Urinary bladder (tissue), 4 donors: ENCODE data around the gene RAET1E. TPM values are rescaled to one million over a fixed set of nuclear protein-coding genes. Genes with fewer than 3 reads are reported as not detected.
"Not testable (repeated sequence)": the region's sequence is repeated elsewhere in the genome, so short reads cannot be mapped to it uniquely, and the experiment has no call there.

ENCODE experiments used
- DNase-seq: peaks from one replicate; pipeline ENCODE4 v3.0.0-alpha.2; 2015; ENCODE audit errors: extremely low spot score
- H3K27ac ChIP-seq: one replicate; pipeline ENCODE4 v1.5.1; 2013; ENCODE audit warnings: low read depth, mild to moderate bottlenecking, moderate library complexity
- H3K36me3 ChIP-seq: one replicate; pipeline ENCODE4 v1.6.1; 2013; ENCODE audit warnings: mild to moderate bottlenecking, moderate library complexity; ENCODE audit not compliant: insufficient read depth
- H3K4me1 ChIP-seq: one replicate; pipeline ENCODE4 v1.6.1; 2013; ENCODE audit warnings: mild to moderate bottlenecking, moderate library complexity; ENCODE audit not compliant: insufficient read depth
- H3K4me3 ChIP-seq: one replicate; pipeline ENCODE4 v1.5.1; 2013; ENCODE audit warnings: low read depth, low read length
- WGBS: extraction: QIAGEN DNeasy Blood & Tissue Kit; methylation state at CpG from one replicate; pipeline ENCODE4 v1.1.7; 2013; 5-methylcytosine and 5-hydroxymethylcytosine counted together
- polyA plus RNA-seq: library from polyadenylated mRNA; stranded (reverse); fragments of 200-250 nt; gene quantifications from one replicate; pipeline ENCODE4 v1.2.3, GENCODE V29; 2013
- total RNA-seq: library from RNA; depleted of rRNA; stranded (reverse); fragments of >200 nt; gene quantifications from one replicate; pipeline ENCODE4 v1.2.3, GENCODE V29; 2014
- donor health status: healthy with polysubstance abuse.
- donor health status: healthy.

The RAET1E gene
- total and polyA plus RNA-seq, 2 donors: 0.74 to 0.99 TPM

DNA sequence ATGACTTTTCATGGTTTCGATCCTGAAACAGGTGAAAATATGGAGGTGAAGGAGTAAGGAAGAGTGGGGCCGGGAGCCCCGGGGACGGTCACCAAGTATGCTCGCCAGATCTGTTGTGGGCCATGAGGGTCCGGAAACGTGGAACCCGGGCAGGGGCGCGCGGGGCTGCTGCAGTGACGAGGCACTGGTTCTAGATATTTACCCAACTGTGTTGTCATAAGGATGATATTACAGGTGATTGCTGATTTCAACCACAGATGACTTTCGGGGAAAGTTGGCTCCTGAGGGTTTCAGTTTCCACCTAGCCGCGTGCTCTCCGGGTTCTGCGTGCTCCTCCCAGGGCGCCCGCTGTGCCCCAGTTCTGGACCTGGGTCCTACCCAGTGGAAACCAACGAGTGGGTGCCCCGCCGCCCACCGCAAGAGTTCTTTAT is 12.8 kb upstream of the RAET1E start:
- H3K4me1 ChIP-seq: no peaks in the 10 kb centered on the region
- WGBS: 94% methylated on average over 23 of the region's 23 CpGs
- no peak overlapping the region for H3K27ac ChIP-seq
- H3K36me3 ChIP-seq: no peaks in the 10 kb centered on the region
- DNase-seq: no peak
- no peak overlapping the region for H3K4me3 ChIP-seq

DNA sequence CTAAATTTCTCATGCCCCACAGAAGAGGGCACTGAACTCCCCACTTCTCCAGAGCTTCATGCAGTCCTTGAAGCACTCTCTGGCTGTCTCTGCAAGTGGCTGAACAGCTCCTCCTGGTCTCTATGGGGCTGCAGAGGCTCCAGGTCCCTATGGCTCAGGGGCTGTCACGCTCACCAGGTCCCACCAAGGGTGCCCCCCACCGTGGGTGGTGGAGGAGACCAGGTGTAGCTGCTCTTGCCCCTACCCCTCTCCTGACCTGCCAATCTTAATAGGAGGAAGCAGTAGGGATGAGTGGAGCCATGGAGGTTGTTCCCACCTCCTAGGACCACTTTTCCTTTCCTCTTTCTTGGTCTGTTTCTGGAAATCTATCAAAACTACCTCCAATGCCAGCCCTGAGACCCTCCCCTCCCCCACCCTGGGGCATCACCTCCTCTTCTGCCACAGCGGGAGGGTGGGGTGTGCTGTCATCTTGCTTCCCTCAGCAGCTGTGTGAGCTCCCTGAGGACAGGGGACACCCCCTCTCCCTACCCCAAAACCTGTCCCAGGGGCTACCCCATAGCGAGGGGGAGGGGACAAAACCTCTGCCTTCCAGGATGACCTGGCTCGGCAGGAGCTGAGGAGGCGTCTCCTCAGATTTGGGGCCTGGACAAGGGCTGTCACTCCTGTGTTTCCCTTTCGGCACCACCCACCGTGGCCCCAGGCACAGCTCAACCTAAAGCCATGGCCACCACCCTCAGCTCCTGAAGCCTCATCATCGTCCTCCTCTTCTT is 12.0 kb upstream of the RAET1E start:
- WGBS: 89% methylated on average over 9 of the region's 9 CpGs
- Histone ChIP-seq H3K4me3 (no peak overlapping the region), H3K27ac (no peak overlapping the region), H3K4me1 (no peaks in the 10 kb centered on the region), H3K36me3 (no peaks in the 10 kb centered on the region)
- no peak for DNase-seq

DNA sequence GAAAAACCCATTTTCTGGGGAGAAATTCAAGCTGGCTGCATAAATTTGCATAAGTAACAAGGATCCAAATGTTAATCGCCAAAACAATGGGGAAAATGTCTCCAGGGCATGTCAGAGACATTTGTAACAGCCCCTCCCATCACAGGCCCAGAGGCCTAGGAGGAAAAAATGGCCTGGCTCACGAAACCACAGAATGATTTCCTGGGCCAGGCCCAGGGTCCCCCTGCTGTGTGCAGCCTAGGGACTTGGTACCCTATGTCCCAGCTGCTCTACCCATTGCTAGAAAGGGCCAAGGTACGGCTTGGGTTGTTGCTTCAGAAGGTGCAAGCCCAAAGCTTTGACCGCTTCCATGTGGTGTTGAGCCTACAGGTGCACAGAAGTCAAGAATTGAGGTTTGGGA is 10.6 kb upstream of the RAET1E start:
- H3K4me1 ChIP-seq, DNase-seq, H3K36me3 ChIP-seq, H3K27ac ChIP-seq, H3K4me3 ChIP-seq: not testable (repeated sequence)
- 76% methylated on average over 4 of the region's 4 CpGs for WGBS

DNA sequence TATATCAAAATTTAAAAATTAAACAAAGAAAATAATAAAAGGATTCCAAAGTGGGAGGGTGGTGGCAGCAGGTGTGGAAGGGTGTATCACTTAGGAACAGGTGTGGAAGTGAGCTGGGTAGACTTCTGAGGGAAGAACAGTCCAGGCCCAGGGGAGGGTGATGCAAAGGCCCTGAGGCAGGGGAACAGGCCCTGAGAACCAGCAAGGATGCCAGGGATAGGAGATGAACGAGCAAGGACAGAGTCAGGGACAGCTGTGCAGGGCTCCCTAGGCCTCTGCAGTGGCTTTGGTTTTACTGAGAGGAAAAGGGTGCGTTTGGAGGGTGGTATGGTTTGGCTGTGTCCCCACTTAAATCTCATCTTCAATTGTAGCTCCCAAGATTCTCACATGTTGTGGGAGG is 9.4 kb upstream of the RAET1E start:
- Histone ChIP-seq H3K36me3 (no peaks in the 10 kb centered on the region), H3K27ac (no peak overlapping the region), H3K4me1 (no peaks in the 10 kb centered on the region), H3K4me3 (no peak overlapping the region)
- no peak for DNase-seq
- WGBS: 83% methylated on average over 2 of the region's 2 CpGs

DNA sequence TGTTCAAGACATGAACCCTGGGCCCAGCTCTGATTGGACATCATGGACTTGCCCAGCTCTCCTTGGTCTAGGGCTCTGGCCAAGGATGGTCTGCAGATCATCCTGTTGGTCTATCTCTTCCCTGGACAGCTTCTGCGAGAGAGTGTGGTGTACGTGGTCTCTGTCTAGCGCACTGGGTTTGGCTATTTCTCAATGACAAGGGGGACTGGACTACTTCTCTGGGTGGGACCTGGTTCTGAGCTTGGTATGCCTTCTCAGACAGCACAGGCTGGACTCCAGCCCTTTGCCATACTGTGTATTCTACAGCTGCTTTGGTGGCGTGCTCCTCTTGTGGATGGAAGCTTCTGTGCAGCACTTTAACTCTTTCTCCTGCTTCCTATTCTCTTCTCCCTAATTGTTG is 8.5 kb upstream of the RAET1E start:
- no peak overlapping the region for H3K4me3 ChIP-seq
- WGBS: 95% methylated on average over 4 of the region's 4 CpGs
- no peaks in the 10 kb centered on the region for H3K4me1 ChIP-seq
- no peak for DNase-seq
- H3K27ac ChIP-seq: no peak overlapping the region
- no peaks in the 10 kb centered on the region for H3K36me3 ChIP-seq

DNA sequence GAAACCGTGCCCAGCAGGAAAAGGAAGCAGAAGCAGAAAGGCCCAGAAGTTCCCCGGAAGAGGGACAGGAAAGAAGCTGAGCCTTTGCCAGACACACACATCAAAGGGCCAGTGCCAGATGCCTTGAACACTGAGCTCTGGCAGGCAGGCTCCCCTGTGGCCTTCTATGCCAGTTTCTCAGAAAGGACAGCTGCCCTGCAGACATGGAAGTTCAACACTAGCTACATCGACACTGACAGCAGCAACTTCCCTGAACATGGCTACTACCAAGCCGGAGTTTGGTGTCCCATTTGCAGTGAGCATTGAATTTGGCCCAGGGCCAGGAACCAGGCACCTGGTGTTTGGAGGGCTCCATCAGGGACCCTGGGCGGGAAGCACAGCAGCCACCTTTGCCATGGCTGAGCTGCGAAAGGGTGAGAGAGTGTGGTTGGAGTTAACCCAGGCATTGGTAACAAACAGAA is 8.0 kb upstream of the RAET1E start:
- no peak for DNase-seq
- WGBS: 86% methylated on average over 6 of the region's 6 CpGs
- no peak overlapping the region for H3K4me3 ChIP-seq
- no peaks in the 10 kb centered on the region for H3K4me1 ChIP-seq
- no peaks in the 10 kb centered on the region for H3K36me3 ChIP-seq
- H3K27ac ChIP-seq: no peak overlapping the region

DNA sequence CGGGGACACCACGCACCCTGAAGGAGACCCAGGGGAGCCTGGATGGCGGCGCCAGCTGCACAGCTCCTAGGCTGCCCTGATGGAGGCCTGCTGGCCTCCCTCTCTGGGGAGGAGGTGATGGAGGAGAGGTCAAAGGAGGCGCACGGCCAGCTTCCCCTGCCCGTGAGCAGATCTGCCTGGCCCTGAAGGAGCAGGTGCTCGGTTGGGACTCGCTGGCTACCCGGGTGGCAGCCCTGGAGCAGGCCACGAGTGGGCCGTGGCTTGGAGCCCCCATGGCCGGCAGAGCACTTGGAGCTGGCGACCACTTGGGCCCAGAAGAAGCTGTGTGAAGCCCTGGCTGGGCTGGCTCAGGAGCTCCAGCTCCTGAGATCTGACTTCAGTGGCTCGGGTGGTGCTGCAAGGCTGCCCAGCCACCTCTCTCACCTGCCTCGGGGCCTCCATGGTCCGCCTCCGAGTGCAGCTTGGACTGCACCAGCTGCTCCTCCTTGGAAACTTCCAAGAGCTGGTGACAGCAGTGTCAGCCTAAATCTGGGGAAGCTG is 7.5 kb upstream of the RAET1E start:
- no peak for DNase-seq
- WGBS: 93% methylated on average over 18 of the region's 18 CpGs
- Histone ChIP-seq H3K4me3 (no peak overlapping the region), H3K4me1 (no peaks in the 10 kb centered on the region), H3K36me3 (no peaks in the 10 kb centered on the region), H3K27ac (no peak overlapping the region)

DNA sequence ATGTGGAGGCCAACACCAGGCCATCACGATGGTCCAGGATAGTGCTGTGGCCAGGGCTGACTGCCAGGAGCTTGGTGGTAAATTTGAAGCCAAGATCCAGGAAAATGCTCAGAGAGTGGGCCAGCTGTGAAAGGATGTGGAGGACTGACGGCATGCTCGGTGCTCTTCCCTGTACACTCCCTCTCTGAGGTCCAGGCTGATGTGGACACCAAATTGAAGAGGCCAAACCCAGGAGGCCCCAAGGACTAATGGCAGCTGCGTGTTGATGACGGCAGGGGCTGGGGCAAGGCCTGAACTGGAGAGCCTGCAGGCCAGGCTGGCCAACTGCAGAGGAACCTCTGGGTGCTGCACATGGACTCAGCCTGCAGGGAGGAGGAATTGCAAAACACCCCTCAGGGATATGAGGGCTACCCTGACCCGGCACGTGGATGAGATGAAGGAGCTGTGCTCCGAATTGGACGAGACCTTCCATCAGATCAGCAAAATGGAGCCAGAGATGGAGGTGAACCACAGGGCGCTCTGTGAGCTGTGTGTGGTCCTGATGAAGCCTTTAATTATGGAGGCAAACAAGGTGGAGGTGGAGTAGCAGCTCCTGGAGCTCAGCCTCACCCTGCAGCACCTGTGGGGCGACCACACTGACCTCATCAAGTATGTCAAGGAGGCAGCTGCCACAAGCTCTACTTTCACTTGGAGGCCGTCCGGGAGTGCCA is 6.9 kb upstream of the RAET1E start:
- WGBS: 84% methylated on average over 13 of the region's 13 CpGs

DNA sequence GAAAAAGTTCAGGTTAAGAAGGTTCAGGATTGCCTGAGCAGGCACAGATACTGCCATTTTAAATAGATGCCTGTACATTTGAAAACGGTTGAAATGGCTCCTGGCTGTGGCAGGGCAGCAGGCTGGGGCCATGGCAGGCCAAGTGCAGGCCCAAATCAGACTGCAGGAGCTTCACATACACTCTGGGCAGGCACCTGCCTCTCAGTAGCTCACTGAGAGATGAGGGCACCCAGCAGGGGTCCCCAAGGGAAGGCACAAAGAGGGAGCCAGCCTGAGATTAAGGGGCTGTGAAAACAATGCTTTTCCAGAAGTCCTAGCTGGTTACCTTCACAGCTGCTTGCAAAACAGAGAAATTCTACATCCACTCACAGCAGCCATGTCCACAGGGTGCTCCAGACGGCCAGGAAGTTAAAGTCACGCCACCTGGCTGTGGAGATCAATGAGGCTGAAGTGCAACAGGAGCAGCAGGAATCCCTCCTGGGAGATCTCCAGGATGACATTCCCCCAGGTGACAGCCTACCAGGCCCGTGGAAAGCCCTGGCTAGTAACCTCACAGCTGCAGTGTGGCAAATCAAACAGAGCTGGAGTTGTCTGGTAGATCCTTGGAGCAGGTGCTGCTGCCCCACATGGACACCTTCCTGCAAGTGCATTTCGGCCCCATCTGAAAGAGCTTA is 6.2 kb upstream of the RAET1E start:
- WGBS: 70% methylated on average over 5 of the region's 5 CpGs

More for the DNA sequence above, 6.9 kb upstream of the RAET1E start:
- no peak for DNase-seq
- H3K4me3 ChIP-seq: no peak overlapping the region
- H3K27ac ChIP-seq: no peak overlapping the region
- no peaks in the 10 kb centered on the region for H3K4me1 ChIP-seq
- no peaks in the 10 kb centered on the region for H3K36me3 ChIP-seq

DNA sequence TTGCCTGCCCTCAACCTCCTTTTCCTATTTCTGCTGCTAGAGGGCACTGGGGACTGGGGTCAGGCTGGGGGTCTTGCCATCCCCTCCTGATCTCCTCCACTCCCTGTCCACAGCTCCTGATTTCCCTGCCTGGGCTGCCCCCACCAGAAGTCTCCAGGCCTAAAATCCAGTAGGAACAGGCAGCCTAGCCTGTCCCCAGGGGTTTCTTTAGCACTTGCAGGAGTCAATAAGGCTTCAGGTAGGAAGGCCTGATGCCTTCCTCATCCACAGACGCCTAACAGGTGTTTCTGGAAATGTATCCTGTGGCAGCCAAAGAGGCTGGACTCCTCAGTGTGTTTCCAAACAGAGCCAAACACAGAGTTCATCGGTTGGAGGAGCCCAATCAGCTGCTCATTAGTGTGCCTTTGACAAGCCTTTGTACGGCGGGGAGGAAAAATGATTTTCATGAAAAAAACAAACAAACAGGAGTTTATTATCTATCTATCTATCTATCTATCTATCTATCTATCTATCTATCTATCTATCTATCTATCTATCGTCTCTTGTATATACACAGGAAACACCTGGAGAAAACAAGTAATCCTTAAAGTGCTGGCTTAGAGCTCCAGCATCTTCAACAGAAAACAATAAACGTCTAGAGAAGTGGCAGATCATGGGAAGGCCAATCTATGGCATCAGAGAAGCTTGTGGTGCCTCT is 3.7 kb upstream of the RAET1E start:
- no peak for DNase-seq
- Histone ChIP-seq H3K36me3 (no peaks in the 10 kb centered on the region), H3K27ac (no peak overlapping the region), H3K4me3 (no peak overlapping the region), H3K4me1 (peaks cover 2% of the 10 kb centered on the region)
- 91% methylated on average over 6 of the region's 6 CpGs for WGBS

More for the DNA sequence above, 6.2 kb upstream of the RAET1E start:
- DNase-seq: no peak
- Histone ChIP-seq H3K27ac (no peak overlapping the region), H3K36me3 (no peaks in the 10 kb centered on the region), H3K4me3 (no peak overlapping the region), H3K4me1 (no peaks in the 10 kb centered on the region)

DNA sequence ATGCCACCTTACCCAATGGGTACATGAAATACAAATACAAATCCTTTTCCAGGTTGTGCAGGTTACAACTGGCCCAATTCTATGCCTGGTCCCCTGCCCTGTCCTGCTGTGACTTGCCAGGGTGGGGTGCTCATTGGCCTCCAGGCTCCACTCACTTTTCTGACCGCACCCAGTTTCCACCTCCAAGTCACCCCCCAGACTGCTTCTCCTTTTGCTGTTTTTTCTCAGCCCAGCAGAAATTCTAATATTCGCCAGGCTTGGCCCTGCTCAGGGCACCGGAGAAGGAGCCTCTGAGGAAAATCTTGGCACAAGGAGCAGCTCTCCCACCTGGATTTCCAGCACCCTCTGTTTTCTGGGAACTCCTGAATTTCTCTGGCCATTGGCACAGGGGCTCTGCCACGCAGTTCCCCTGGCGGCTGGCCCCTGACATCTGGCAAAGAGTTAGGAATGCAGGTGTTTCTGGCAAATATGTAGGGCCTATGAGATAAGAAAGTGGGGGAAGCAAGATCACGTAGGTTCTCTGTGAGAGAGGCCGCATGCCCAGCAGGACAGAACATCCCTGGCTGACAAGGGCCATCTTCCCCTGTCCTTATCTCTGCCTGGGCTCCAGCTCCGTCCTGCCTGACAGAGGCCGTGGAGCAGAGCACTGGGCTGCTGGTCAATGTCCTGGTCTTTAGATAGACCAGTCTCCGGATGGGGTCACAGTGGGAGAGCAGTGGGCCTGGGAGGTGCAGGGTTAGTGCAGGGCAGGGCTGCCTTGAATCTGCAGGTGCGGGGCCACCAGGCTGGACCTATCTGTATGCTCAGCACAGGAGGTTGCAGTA is 2.9 kb upstream of the RAET1E start:
- H3K27ac ChIP-seq: peak overlapping the region; percentile 53
- 87% methylated on average over 11 of the region's 11 CpGs for WGBS
- no peaks in the 10 kb centered on the region for H3K36me3 ChIP-seq
- no peak for DNase-seq
- no peak overlapping the region for H3K4me3 ChIP-seq
- H3K4me1 ChIP-seq: peaks cover 4% of the 10 kb centered on the region

DNA sequence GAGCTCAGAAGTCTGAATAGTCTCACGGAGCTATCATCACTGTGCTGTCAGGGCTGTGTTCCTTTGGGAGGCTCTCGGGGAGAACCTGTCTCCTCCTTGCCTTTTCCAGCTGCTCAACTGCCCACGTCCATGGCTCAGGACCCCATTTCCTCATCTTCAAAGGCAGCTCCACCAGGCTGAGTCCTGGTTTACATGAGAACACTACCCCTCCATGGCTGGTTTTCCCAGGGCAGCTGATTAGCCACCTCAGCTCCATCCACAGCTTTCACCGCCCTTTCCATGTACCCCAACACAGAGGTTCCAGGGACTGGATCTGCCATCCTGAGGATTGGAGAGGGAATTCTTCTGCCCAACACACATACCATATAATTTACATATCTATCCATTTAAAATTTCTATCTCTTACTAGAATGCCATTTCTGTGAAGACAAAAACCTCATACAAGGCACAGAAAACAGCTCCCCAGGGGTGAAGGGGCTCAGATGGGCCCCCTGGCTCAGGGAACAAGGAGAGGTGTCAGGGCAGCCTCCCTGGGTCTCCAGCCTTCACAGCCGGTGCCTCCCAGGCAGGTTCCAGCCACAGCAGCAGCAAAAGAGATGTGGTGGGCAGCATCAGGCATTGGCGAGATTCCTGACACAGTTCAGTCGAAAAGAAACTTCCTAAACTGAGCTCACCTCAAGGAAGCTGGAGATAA is 2.2 kb upstream of the RAET1E start:
- Histone ChIP-seq H3K27ac (peak overlapping the region; percentile 84), H3K36me3 (no peaks in the 10 kb centered on the region), H3K4me1 (peaks cover 5% of the 10 kb centered on the region), H3K4me3 (no peak overlapping the region)
- DNase-seq: no peak
- 85% methylated on average over 7 of the region's 7 CpGs for WGBS
